ENCODE results near the gene NACC1.

GRCh38 chr19:13150187-13150930 lies 32.3 kb downstream of the NACC1 start, which contains the start of the genes IER2 and STX10:
- no peak for TF ChIP-seq SUZ12 (IDR thresholded peaks at IDR 0.05; ENCODE audit: extremely low read depth, insufficient read depth, insufficient read length)
- peak; percentile 97 for TF ChIP-seq YY1 (IDR thresholded peaks at IDR 0.05; ENCODE audit: insufficient read depth, insufficient read length)
- TF ChIP-seq ZNF274 (IDR thresholded peaks at IDR 0.05; ENCODE audit: low read depth, low read length), result no peak
